Hepatic stellate cell (primary cell): ENCODE measurements around the gene MRPL43.
"Not testable (repeated sequence)": the region's sequence is repeated elsewhere in the genome, so short reads cannot be mapped to it uniquely, and the experiment has no call there.

Experiments used
- DNase-seq: peaks from one replicate; pipeline ENCODE4 v3.0.0; 2011; ENCODE audit warnings: low spot score

Gene MRPL43

DNA sequence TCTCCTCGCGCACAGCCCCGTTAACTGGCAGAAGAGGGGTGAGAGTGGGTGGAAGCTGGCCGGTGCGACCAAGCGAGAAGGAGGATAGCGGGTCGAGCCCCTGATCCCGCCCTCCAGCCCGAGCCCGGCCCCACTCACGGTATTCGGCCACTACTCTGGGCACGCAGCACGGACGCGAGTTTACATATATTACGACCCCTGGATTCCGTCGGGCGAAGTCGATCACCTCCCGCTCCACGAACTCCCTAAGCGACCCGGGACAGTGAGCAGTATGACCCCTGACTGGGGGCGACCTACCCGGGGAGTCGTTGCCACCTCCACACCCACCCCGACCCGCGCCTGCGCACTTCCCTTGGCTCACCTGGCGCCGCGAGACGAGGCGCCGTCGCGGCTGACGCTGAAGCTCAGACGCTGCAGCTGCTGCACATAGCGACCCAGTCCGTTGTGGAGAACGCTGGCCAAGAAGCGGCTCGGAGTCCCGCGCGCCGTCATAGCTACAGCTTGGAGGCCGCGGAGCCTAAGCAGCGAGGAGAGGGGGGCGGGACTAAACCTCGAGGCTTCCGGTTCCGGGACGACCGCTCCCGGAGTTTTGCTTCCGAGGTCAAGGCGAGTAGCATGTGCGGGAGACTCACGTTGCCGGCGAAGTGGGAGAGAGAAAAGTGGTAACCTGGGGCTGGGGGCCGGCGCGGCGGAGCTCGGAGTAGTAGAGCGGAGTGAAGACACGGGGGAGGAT lies at the start of gene MRPL43, which contains the start of gene TWNK:
Gene MRPL43 (minus strand): TSS at position 546 of the 733 bp plus-strand sequence. CDS start 54 bp downstream, at position 492.
Gene TWNK (plus strand): TSS at position 592 of the 733 bp plus-strand sequence. CDS start 668 bp downstream, outside the sequence.
- peak; percentile 95 for DNase-seq

GRCh38 chr10:101036726-101037125 lies 49.4 kb upstream of the MRPL43 start:
- DNase-seq = no peak

GRCh38 chr10:101035916-101036702 lies 48.8 kb upstream of the MRPL43 start:
- no peak for DNase-seq

GRCh38 chr10:101035314-101035713 lies 48.0 kb upstream of the MRPL43 start:
- no peak for DNase-seq

GRCh38 chr10:101034404-101034803 lies 47.1 kb upstream of the MRPL43 start:
- not testable (repeated sequence) for DNase-seq

DNA sequence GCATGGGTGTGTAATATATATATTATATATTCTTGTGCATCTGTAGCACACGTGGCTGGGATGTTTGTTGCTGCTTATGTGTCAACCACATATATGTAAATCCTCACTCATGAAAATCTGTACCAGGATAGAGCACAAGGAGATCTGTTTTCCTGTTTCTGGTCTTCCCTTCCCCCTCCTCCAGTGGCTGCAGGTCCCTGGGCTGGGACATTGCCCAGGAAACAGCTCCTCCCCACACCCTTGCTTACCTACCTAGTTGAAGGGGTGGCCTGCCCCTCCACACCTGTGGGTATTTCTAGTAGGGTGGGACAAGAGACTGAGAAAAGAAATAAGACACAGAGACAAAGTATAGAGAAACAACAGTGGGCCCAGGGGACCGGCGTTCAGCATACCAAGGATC lies 46.0 kb upstream of the MRPL43 start:
- DNase-seq = no peak

GRCh38 chr10:101032637-101033224 lies 45.4 kb upstream of the MRPL43 start:
- DNase-seq = peak; percentile 90

DNA sequence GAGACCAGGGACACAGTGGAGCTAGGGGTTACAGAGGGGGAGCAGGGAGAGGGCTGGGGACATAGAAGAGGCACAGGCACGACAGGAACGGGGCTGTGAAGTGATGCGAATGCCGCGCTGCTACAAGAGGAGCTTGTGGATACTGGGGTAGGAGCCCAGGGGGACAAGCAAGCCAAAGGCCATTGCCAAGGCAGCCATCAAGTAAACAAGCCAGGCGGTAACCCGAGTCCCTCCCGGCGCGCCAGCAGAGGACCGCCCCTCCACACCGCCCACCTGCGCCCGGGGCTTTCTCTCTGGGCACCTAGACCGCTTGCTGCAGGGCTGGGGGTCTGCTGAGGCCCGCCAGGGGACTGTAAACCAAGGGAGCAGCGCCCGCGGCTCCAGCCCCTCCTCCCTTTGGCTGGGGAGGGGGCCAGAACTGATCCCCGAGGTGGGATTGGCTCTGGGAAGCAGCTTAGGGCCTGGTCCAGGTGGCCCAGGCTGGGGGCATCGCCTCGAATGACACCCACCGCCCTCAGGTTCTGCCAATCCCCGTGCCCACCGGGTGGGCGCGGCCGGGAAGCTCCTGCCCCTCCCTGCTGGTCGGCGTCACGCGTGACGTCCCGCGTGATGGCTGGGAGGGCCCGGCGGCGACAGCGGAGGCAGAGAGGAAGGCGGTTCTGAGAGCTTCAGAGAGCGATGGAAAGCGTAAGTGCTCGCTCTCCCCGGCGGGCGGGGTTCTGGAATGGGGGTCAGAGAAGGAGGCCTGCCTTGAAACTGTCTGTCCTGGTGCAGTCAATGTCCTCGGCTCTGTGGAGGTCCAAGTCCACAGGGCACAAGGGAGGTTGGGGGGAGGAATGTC lies 44.7 kb upstream of the MRPL43 start:
- no peak for DNase-seq

DNA sequence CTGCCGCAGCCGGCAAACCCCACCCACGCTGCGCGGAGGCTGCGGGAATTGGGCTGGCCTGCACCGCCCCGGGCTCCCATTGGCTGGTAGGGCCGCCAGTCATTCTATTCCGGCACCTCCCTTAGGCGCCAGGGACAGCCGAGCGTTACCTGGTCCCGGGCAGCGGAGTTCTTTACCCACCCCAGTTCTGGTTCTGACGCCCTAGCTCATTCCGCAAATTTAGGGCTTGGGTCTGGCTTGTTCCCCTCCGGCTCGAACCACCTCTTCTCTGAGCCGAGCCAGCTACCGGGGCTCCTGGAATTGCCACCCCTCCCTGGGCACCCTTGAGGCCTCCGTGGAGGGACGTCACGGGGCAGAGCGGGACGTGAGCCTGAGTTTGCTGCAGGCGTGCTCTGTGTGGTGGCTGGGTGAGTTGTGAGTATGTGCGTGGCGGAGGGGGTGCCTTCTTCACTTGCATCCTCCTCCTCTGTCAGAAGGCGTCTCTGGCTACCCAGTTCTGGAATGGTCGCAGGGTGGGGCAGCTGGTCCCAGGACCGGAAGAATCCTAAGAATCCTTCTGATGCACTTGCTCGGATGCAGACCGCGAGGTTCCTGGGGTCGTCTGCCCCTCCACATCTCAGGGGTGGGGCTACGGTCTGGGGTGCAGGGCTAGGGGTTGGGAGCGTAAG lies 44.0 kb upstream of the MRPL43 start, which contains the start of the genes PDZD7 and SFXN3:
Gene PDZD7 (minus strand): TSS at position 2 of the 668 bp plus-strand sequence. CDS start 910 bp downstream, outside the sequence.
Gene SFXN3 (plus strand): TSS at position 107 of the 668 bp plus-strand sequence. CDS start 3,461 bp downstream, outside the sequence.
- peak; percentile 99 for DNase-seq

DNA sequence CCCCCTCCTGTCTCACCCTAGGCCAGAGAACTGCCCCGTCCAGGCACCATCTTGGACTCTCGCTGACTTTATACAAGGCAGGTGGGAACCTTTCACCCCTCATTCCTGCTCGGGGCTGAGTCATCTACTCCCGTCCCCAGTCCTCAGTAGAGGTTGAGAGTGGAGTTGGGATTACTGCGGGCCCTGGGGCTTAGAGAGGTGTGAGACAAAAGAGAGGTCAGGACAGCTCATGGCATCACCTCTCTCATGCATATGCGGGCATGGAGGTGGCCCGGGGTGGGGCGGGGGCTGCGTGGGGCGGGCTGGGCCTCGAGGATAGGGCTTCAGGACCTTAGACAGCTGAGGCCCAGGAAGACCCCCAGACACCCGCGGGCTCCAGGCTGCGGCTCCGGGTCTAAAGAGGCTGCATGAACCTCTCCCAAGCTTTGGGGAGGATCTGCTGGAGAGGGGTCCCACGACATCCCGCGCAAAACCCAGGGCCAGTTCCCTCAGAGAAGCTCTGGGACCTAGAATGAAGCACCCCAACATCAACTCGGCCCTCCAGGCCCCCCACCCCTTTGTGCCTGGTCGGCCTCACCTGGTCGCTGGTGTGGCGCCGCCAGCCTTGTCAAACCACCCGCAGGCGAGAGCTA lies 43.3 kb upstream of the MRPL43 start:
- DNase-seq = no peak

DNA sequence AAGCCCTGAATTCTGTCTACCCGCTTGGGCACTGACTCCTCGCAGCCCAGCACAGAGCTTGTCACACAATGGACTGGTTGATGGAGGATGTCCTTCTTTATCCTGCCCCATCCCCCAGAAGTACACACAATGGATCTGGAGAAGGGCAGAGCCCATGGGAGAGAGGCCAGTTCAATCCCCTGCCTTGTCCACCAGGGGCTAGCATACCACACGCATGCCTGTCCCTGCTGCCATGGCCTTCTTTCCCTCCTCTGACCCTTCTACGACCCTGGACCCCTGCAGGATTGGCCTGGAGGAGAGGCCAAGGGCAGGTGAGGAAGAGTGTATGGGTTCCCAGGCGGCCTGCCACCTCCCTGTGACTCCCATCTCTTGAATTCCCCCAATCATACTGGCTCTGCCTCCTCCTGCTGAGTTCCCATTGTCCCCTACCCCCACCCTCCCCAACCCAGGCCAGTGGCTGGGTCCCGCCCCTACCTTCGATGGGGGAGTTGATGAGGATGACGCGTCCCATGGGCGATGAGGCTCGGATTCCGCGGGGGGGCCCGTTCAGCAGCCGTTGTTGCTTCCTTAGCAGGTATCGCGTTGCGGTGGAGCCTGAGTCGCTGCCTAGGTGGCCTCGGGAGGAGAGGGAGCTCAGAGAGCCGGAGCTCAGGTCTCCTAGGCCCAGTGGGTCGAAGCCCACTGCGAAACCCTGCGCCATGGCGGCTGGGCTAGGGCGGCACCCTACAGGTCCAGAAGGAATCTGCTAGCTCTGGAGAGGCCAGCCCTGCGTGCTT lies 42.4 kb upstream of the MRPL43 start:
- no peak for DNase-seq

DNA sequence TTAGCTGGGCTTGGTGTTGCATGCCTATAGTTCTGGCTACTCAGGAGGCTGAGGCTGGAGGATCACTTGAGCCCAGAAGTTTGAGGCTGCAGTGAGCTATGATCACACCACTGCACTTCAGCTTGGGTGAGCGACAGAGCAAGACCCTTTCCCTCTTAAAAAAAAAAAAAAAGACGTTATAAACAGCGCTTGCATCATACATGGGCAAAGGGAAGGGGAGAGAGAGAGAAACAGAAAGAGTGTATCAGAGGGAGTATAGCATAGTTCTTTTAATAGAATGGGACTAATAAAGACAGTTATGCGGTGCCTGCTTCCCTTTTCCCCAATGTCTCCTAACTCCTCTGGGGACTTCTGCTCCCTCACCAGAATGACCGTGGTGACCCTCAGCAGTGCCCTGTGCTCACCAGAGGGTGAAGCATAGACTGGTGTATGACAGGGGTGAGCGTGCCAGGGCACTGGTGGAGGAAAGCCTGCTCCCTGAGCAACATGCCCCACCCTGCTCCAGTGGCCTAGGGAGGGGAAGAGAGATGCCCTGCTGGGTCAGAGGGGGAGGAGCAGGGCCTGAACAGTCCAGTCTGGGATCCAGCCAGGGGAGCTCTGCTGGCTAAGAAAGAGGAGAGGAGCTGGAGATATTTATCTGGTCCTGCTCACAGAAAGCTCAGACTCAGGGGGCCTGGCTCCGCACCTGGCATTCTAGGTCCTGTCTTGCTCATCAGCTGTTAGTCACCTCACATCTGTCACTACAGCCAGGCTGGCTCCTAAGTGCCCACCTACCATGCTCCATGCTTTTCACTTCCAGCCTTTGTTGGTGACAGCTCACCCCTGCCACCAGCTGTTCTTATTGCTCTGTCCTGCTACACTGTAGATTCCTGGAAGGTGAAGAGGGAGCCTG lies 41.4 kb upstream of the MRPL43 start:
- DNase-seq = no peak

DNA sequence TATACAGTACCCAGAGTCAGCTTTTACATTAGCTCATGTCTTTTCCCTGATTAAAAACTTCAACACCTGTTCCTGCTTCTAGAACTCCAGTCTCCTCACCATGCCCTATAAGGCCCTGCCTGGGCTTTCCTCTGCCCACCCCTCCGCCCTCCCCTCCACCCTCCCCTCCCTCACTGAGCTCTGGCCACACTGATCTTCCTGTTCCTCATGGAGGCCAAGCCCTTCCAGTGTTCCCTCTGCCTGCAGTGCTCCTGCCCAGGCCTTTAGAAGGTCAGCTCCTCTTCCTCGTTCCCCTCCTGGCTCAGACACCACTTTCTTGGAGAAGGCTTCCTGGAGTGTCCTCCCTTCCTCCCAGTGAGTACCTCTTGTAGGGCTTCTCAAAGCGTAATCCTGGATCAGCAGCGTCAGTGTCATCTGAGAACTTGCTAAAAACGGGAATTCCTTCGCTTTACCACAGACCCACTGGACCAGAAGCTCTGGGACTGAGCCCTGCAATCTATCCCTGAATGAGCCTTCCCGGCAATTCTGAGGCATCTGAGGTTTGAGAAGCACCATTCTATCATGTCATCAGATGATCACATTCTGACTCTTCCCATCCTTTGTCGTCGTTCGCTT lies 39.9 kb upstream of the MRPL43 start:
- DNase-seq = no peak

GRCh38 chr10:101022967-101023705 lies 35.8 kb upstream of the MRPL43 start:
- DNase-seq = no peak

DNA sequence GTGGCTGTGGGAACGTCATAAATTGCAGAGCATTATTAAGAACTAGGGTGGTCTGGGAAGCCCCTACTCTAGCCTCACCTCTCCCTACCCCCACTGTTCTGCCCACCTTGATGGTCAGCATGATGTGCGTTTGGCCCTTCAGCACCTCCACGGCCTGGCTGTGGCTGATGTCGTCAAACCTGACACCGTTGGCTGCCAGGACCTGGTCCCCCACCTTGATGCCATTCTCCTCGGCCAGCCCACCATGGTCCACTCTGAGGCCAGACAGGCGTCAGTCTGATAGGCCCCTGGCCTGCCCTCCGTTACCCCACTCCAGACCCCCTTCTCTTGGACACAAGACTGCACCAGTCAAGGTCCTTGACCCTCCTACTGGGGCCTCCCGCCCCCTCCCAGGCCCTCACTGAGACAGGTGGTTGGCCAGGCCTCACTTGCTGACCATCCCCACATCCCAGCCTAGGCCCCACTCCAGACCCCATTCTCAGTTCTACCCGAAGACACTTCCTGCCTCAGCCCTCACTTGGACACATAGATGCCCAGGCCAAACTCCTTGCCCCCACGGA lies 34.5 kb upstream of the MRPL43 start:
- no peak for DNase-seq

- no peak for DNase-seq
Measured at GRCh38 chr10:101021239-101021638, 33.9 kb upstream of the MRPL43 start.

GRCh38 chr10:101020427-101021075 lies 33.3 kb upstream of the MRPL43 start:
- DNase-seq = no peak
